HEK293 (cell line): ENCODE results near the gene MMP15.

Source experiments
- CTCF ChIA-PET: fragments of 350-600 bp; formaldehyde crosslinking; extraction: SDS; loops from one replicate; lab custom pipeline; 2021; ENCODE audit warnings: antibody characterized with exemption; lab: Yijun Ruan, JAX
- POLR2A ChIA-PET: fragments of 300-600 bp; formaldehyde crosslinking; extraction: SDS; loops from one replicate; lab custom pipeline; 2020; ENCODE audit warnings: antibody characterized with exemption, inconsistent platforms; lab: Yijun Ruan, JAX
- H3K27ac ChIP-seq: fragments of 200-500 bp; sonication (Bioruptor generic); 2 replicates; pipeline ENCODE4 v1.5.1; 2014; ENCODE audit warnings: low read depth, low read length, control low read depth, inconsistent platforms; ENCODE audit errors: extremely low read depth
- H3K36me3 ChIP-seq, 2 experiments: fragments of 200-500 bp in 1 of 2; sonication (Bioruptor generic) in 1 of 2; 1 replicate in 1 of 2; 2 replicates in 1 of 2; pipeline ENCODE4 v1.5.1; 2014 to 2017; ENCODE audit warnings: inconsistent platforms in 2 of 2, low read length in 2 of 2; ENCODE audit not compliant: control insufficient read depth in 2 of 2, insufficient read depth in 1 of 2
- H3K4me1 ChIP-seq: fragments of 200-500 bp; sonication (Bioruptor generic); 2 replicates; pipeline ENCODE4 v1.5.1; 2014; ENCODE audit warnings: mild to moderate bottlenecking, low read length, inconsistent platforms; ENCODE audit not compliant: control insufficient read depth, insufficient read depth
- H3K4me3 ChIP-seq: 2 replicates; pipeline ENCODE4 v1.5.1; 2011; ENCODE audit warnings: low read depth, mild to moderate bottlenecking, control low read depth, low read length, moderate library complexity
- H3K9me3 ChIP-seq: fragments of 200-500 bp; sonication (Bioruptor generic); 2 replicates; pipeline ENCODE4 v1.5.1; 2014; ENCODE audit warnings: low read depth, low read length, inconsistent platforms; ENCODE audit not compliant: control insufficient read depth, insufficient read depth
- GLIS1 ChIP-seq: fragments of 450-650 bp; formaldehyde crosslinking; IDR thresholded peaks from 2 replicates; pipeline ENCODE4 v1.5.1; 2016; ENCODE audit warnings: missing biosample characterization, missing genetic modification characterization
- IKZF3 ChIP-seq: fragments of 450-650 bp; IDR thresholded peaks from 2 replicates; pipeline ENCODE4 v1.5.0; 2018; ENCODE audit warnings: missing biosample characterization, mild to moderate bottlenecking, missing genetic modification characterization, moderate library complexity
- KLF7 ChIP-seq: fragments of 450-650 bp; formaldehyde crosslinking; IDR thresholded peaks from 2 replicates; pipeline ENCODE4 v1.5.1; 2016; ENCODE audit warnings: missing biosample characterization, missing genetic modification characterization, borderline replicate concordance
- KLF8 ChIP-seq: fragments of 450-650 bp; formaldehyde crosslinking; IDR thresholded peaks from 2 replicates; pipeline ENCODE4 v1.5.1; 2016; ENCODE audit warnings: missing biosample characterization, missing genetic modification characterization
- SP2 ChIP-seq: fragments of 450-650 bp; formaldehyde crosslinking; IDR thresholded peaks from 2 replicates; pipeline ENCODE4 v1.5.1; 2016; ENCODE audit warnings: missing biosample characterization, missing genetic modification characterization
- SP3 ChIP-seq: fragments of 450-650 bp; formaldehyde crosslinking; IDR thresholded peaks from 2 replicates; pipeline ENCODE4 v1.5.1; 2016; ENCODE audit warnings: missing biosample characterization, missing genetic modification characterization
- TCF7L2 ChIP-seq: IDR thresholded peaks from 2 replicates; pipeline ENCODE4 v1.6.1; 2011; ENCODE audit warnings: low read depth, mild to moderate bottlenecking, inconsistent platforms, low read length, moderate library complexity, borderline replicate concordance
- WT1 ChIP-seq: fragments of 450-650 bp; formaldehyde crosslinking; IDR thresholded peaks from 2 replicates; pipeline ENCODE4 v1.5.1; 2016; ENCODE audit warnings: missing biosample characterization, missing genetic modification characterization
- ZFP41 ChIP-seq: fragments of 450-650 bp; formaldehyde crosslinking; IDR thresholded peaks from 2 replicates; pipeline ENCODE4 v1.5.1; 2016; ENCODE audit warnings: missing biosample characterization, missing genetic modification characterization, borderline replicate concordance
- ZNF184 ChIP-seq: fragments of 450-650 bp; IDR thresholded peaks from 2 replicates; pipeline ENCODE4 v1.5.1; 2018; ENCODE audit warnings: missing biosample characterization, mild to moderate bottlenecking, missing genetic modification characterization
- ZNF211 ChIP-seq: fragments of 450-650 bp; formaldehyde crosslinking; IDR thresholded peaks from 2 replicates; pipeline ENCODE4 v1.5.1; 2016; ENCODE audit warnings: low read depth, missing biosample characterization, missing genetic modification characterization
- ZNF274 ChIP-seq, 2 experiments: fragments of 200-500 bp in 1 of 2; fragments of 450-650 bp in 1 of 2; sonication (Bioruptor generic) in 1 of 2; formaldehyde crosslinking in 1 of 2; IDR thresholded peaks; 2 replicates each; pipeline versions ENCODE4 v1.5.1 to v1.6.1; 2014 to 2016; ENCODE audit warnings: borderline replicate concordance in 1 of 2, inconsistent platforms in 1 of 2, low read length in 1 of 2, missing biosample characterization in 1 of 2, missing genetic modification characterization in 1 of 2
- ZNF302 ChIP-seq: fragments of 450-650 bp; formaldehyde crosslinking; IDR thresholded peaks from 2 replicates; pipeline ENCODE4 v1.5.1; 2016; ENCODE audit warnings: missing biosample characterization, missing genetic modification characterization, low read depth
- ZNF394 ChIP-seq: fragments of 450-650 bp; formaldehyde crosslinking; IDR thresholded peaks from 2 replicates; pipeline ENCODE4 v1.5.1; 2016; ENCODE audit warnings: missing biosample characterization, missing genetic modification characterization, mild to moderate bottlenecking, moderate library complexity, borderline replicate concordance
- ZNF416 ChIP-seq: fragments of 450-650 bp; formaldehyde crosslinking; IDR thresholded peaks from 2 replicates; pipeline ENCODE4 v1.5.1; 2016; ENCODE audit warnings: missing biosample characterization, missing genetic modification characterization
- ZNF473 ChIP-seq: fragments of 450-650 bp; formaldehyde crosslinking; IDR thresholded peaks from 2 replicates; pipeline ENCODE4 v1.5.1; 2017; ENCODE audit warnings: missing biosample characterization, missing genetic modification characterization
- ZNF48 ChIP-seq: fragments of 450-650 bp; formaldehyde crosslinking; IDR thresholded peaks from 2 replicates; pipeline ENCODE4 v1.5.1; 2016; ENCODE audit warnings: missing biosample characterization, missing genetic modification characterization
- ZNF510 ChIP-seq: fragments of 450-650 bp; formaldehyde crosslinking; IDR thresholded peaks from 2 replicates; pipeline ENCODE4 v1.5.1; 2018; ENCODE audit warnings: mild to moderate bottlenecking, missing genetic modification characterization, missing biosample characterization; ENCODE audit not compliant: insufficient replicate concordance
- ZNF596 ChIP-seq: fragments of 450-650 bp; IDR thresholded peaks from 2 replicates; pipeline ENCODE4 v1.5.0; 2018; ENCODE audit warnings: missing biosample characterization, mild to moderate bottlenecking, missing genetic modification characterization, moderate library complexity
- ZNF670 ChIP-seq: fragments of 450-650 bp; formaldehyde crosslinking; IDR thresholded peaks from 2 replicates; pipeline ENCODE4 v1.5.1; 2016; ENCODE audit warnings: missing biosample characterization, missing genetic modification characterization, low read depth
- ZXDB ChIP-seq: fragments of 450-650 bp; formaldehyde crosslinking; IDR thresholded peaks from 2 replicates; pipeline ENCODE4 v1.5.1; 2016; ENCODE audit warnings: missing biosample characterization, missing genetic modification characterization
- TF ChIP-seq, protein P1 (sequence below): fragments of 450-650 bp; formaldehyde crosslinking; IDR thresholded peaks from 2 replicates; pipeline ENCODE4 v1.5.1; 2017; ENCODE audit warnings: missing biosample characterization, missing genetic modification characterization
- TF ChIP-seq, protein P2 (sequence below): fragments of 450-650 bp; formaldehyde crosslinking; IDR thresholded peaks from 2 replicates; pipeline ENCODE4 v1.5.1; 2016; ENCODE audit warnings: missing biosample characterization, missing genetic modification characterization

The MMP15 gene

DNA sequence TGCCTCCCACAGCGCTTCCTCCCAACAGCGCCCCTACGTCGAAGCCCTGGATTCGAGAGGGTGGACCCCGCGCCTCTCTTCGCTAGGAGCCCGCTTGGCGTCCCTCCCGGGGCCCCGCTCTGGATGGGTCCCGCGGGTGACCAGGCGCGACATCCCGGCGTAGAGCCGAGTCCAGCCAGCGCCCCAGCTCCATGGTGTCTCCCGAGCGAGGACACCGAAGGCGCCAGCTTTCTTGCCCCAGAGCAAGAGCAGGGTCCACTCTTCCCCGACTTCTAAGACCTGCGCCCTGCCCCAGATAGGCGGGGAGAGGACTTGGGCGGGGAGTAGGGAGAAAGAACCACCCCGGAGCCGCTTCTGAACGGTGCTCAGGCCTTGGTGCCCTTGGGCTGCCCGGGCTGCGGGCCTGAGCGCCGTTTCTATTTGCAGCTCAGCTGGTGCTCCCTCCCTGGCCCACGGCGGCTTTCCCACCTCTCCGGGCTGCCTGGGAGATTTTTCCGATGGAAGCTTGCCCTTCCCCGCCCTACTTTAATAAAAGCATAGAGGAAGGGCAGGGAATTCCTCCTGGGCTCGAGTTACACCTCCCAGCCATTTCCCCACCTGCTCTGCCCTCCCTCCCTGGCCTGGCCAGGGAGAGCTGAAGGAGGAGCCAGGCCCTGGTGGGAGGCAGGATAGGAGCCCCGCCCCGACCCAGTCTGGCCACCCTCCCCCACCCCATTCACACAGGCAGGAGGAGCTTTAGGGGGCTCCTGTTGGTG lies 1.8 kb downstream of the MMP15 start (continued):
- TF ChIP-seq KLF8 (tag by site-specific recombination) (peak; percentile 51; the same call in 1 of the 2 replicates), SP3 (tag by site-specific recombination) (peak; percentile 56), GLIS1 (peak; percentile 68), ZXDB (tag by site-specific recombination) (peak; percentile 80), IKZF3 (tag by site-specific recombination) (0 out of 2 replicates have a peak, but pooled peaks have one; percentile 15), SP2 (peak; percentile 57), ZFP41 (tag by site-specific recombination) (no peak)

DNA sequence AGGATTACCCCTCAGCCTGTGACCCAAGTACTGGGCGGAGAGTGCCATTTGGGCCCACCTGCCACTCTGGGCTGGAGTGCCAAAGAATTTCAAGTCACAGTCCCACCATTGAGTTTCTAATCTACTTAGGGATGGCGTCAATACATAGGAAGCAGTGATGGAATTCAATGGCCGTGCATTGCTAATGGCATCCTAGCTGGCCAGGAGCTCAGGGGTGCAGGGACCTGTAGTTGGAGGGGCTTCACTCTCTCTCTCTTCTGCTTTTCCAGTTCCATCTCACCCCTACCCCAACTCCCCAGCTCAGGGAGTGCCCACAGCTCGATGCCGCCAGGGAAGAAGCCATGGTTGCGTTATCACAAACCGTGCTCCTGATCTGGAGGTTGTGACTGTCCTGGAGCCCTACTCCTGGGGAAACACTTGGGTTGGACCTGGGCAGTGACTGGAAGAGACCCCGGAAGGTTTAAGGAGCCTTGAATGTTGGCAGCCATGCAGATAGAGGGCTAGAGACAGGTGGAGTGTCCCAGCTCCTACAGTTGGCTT lies 2.4 kb downstream of the MMP15 start:
- peaks cover 9% of the 10 kb centered on the region for H3K4me1 ChIP-seq
- TF ChIP-seq ZNF670 (tag by site-specific recombination): no peak
- no peak for TF ChIP-seq ZNF473 (tag by site-specific recombination)
- TF ChIP-seq ZNF302: no peak
- no peak for TF ChIP-seq ZNF274 (IDR thresholded peaks at IDR 0.05; ENCODE audit: low read length)
- no peak for TF ChIP-seq ZNF274 (tag by site-specific recombination; IDR thresholded peaks at IDR 0.05; ENCODE audit: borderline replicate concordance)
- no peak for TF ChIP-seq TCF7L2
- TF ChIP-seq, protein P1, sequence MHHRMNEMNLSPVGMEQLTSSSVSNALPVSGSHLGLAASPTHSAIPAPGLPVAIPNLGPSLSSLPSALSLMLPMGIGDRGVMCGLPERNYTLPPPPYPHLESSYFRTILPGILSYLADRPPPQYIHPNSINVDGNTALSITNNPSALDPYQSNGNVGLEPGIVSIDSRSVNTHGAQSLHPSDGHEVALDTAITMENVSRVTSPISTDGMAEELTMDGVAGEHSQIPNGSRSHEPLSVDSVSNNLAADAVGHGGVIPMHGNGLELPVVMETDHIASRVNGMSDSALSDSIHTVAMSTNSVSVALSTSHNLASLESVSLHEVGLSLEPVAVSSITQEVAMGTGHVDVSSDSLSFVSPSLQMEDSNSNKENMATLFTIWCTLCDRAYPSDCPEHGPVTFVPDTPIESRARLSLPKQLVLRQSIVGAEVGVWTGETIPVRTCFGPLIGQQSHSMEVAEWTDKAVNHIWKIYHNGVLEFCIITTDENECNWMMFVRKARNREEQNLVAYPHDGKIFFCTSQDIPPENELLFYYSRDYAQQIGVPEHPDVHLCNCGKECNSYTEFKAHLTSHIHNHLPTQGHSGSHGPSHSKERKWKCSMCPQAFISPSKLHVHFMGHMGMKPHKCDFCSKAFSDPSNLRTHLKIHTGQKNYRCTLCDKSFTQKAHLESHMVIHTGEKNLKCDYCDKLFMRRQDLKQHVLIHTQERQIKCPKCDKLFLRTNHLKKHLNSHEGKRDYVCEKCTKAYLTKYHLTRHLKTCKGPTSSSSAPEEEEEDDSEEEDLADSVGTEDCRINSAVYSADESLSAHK (tag by site-specific recombination): no peak
- no peak for TF ChIP-seq ZNF48
- no peak for TF ChIP-seq WT1 (tag by site-specific recombination)
- no peak for TF ChIP-seq ZNF510 (tag by site-specific recombination)
- TF ChIP-seq ZNF416 (tag by site-specific recombination): no peak
- TF ChIP-seq KLF7 (tag by site-specific recombination): no peak
- TF ChIP-seq, protein P2, sequence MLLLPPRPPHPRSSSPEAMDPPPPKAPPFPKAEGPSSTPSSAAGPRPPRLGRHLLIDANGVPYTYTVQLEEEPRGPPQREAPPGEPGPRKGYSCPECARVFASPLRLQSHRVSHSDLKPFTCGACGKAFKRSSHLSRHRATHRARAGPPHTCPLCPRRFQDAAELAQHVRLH: no peak
- no peak for TF ChIP-seq ZNF211 (tag by site-specific recombination)
- no peak for TF ChIP-seq ZNF184 (tag by site-specific recombination)
- TF ChIP-seq IKZF3 (tag by site-specific recombination): no peak
- no peak for TF ChIP-seq ZNF596 (tag by site-specific recombination)
- no peak for TF ChIP-seq ZNF394
- TF ChIP-seq, all 188 proteins: peak for 0

More for the DNA sequence above, 2.4 kb downstream of the MMP15 start:
- ChIA-PET POLR2A (interaction anchor here (0.7 to 7.9 kb wide), 5 partner anchors 27 to 394 kb away, joined by 4 to 51 read pairs (median 5); partner anchors contain the start of genes CFAP20, KATNB1 and USB1), CTCF (interaction anchor here (0.5 to 3.1 kb wide), 7 partner anchors 50 to 363 kb away, joined by 3 to 15 read pairs (median 4); no protein-coding TSS in a partner anchor)
- Histone ChIP-seq H3K4me3 (no peak overlapping the region), H3K36me3 (no peaks in the 10 kb centered on the region), H3K9me3 (no peaks in the 10 kb centered on the region), H3K27ac (no peak overlapping the region)
